Urothelium cell line (cell line): ENCODE data around the gene KARS1.
"Not testable (repeated sequence)": the region's sequence is repeated elsewhere in the genome, so short reads cannot be mapped to it uniquely, and the experiment has no call there.

Experiments
- DNase-seq: peaks from one replicate; pipeline ENCODE4 v3.0.0; 2011; ENCODE audit warnings: low spot score, mixed read lengths
- FAIRE-seq: peaks from 2 replicates; lab custom pipeline; 2011; peaks lifted over from hg19 to GRCh38; lab: Jason Lieb, UNC

The KARS1 gene

GRCh38 chr16:75627851-75628250 lies 19.6 kb downstream of the KARS1 start:
- no peak for DNase-seq

GRCh38 chr16:75626806-75627205 lies 20.7 kb downstream of the KARS1 start:
- DNase-seq (no peak), FAIRE-seq (no peak)

More at GRCh38 chr16:75627851-75628250, 19.6 kb downstream of the KARS1 start:
- no peak for FAIRE-seq

- DNase-seq (no peak), FAIRE-seq (no peak)
Observed at GRCh38 chr16:75624921-75625334, 22.5 kb downstream of the KARS1 start.

- FAIRE-seq (no peak), DNase-seq (peak; percentile 97)
Observed at GRCh38 chr16:75622761-75623605, 24.5 kb downstream of the KARS1 start, which contains the start of gene ADAT1. Gene ADAT1 (minus strand): TSS chr16:75623281. CDS start chr16:75620799, 2,482 bp downstream.

- DNase-seq (peak; percentile 44), FAIRE-seq (no peak)
Observed at GRCh38 chr16:75621170-75621477, 26.3 kb downstream of the KARS1 start.

GRCh38 chr16:75620326-75621169 lies 26.9 kb downstream of the KARS1 start:
- FAIRE-seq (no peak), DNase-seq (no peak)

- no peak for FAIRE-seq
- no peak for DNase-seq
Observed at GRCh38 chr16:75618780-75619179, 28.7 kb downstream of the KARS1 start.

- no peak for DNase-seq
- no peak for FAIRE-seq
Observed at GRCh38 chr16:75617121-75617520, 30.3 kb downstream of the KARS1 start.

GRCh38 chr16:75616521-75617010 lies 30.9 kb downstream of the KARS1 start:
- DNase-seq, result no peak

GRCh38 chr16:75615619-75616018 lies 31.8 kb downstream of the KARS1 start:
- FAIRE-seq (no peak), DNase-seq (no peak)

More at GRCh38 chr16:75616521-75617010, 30.9 kb downstream of the KARS1 start:
- FAIRE-seq, result no peak

GRCh38 chr16:75614066-75614897 lies 33.2 kb downstream of the KARS1 start:
- FAIRE-seq (no peak), DNase-seq (no peak)

GRCh38 chr16:75606507-75606906 lies 41.0 kb downstream of the KARS1 start:
- FAIRE-seq, result no peak

GRCh38 chr16:75603241-75603640 lies 44.2 kb downstream of the KARS1 start:
- no peak for DNase-seq
- FAIRE-seq, result no peak

More at GRCh38 chr16:75606507-75606906, 41.0 kb downstream of the KARS1 start:
- no peak for DNase-seq

- FAIRE-seq, result no peak
- no peak for DNase-seq
Observed at GRCh38 chr16:75599452-75600277, 47.8 kb downstream of the KARS1 start.

GRCh38 chr16:75593825-75594820 lies 53.3 kb downstream of the KARS1 start:
- DNase-seq (peak; percentile 10), FAIRE-seq (no peak)

- no peak for FAIRE-seq
- DNase-seq, result no peak
Observed at GRCh38 chr16:75593308-75593707, 54.2 kb downstream of the KARS1 start.

- FAIRE-seq, DNase-seq: not testable (repeated sequence)
Observed at GRCh38 chr16:75591927-75592326, 55.5 kb downstream of the KARS1 start.
